Kidney (tissue), 14 donors: ENCODE results near the gene CDX1. TPM values are rescaled to one million over a fixed set of nuclear protein-coding genes. Genes with fewer than 3 reads are reported as not detected.

Source experiments
- DNase-seq, 5 donors: peaks; one replicate each; pipeline ENCODE4 v3.0.0-alpha.2; 2013 to 2020
- FAIRE-seq: peaks from 2 replicates; lab custom pipeline; 2012; peaks lifted over from hg19 to GRCh38; lab: Jason Lieb, UNC
- H3K27ac ChIP-seq, 2 donors: one replicate each; pipeline ENCODE4 v1.7.0; 2013; ENCODE audit warnings: low read depth in 2 of 2, low read length in 2 of 2, inconsistent platforms in 1 of 2
- H3K27me3 ChIP-seq: one replicate; pipeline ENCODE4 v1.7.1; 2013; ENCODE audit warnings: low read length, inconsistent platforms; ENCODE audit not compliant: control insufficient read depth, insufficient read depth
- H3K36me3 ChIP-seq, 3 donors: one replicate each; pipeline versions ENCODE4 v1.7.0 to v1.7.1; 2013; ENCODE audit warnings: low read length in 3 of 3, control low read depth in 1 of 3, inconsistent platforms in 1 of 3; ENCODE audit not compliant: insufficient read depth in 3 of 3, control insufficient read depth in 2 of 3
- H3K4me1 ChIP-seq, 3 donors: one replicate each; pipeline versions ENCODE4 v1.7.0 to v1.7.1; 2013; ENCODE audit warnings: low read length in 3 of 3, inconsistent platforms in 1 of 3, low read depth in 1 of 3; ENCODE audit not compliant: control insufficient read depth in 2 of 3, insufficient read depth in 2 of 3
- H3K4me3 ChIP-seq, 3 donors: one replicate each; pipeline versions ENCODE4 v1.7.0 to v1.8.1; 2013; ENCODE audit warnings: low read length in 3 of 3, control low read depth in 1 of 3, inconsistent platforms in 1 of 3
- H3K9ac ChIP-seq, 3 donors: one replicate each; pipeline versions ENCODE4 v1.7.0 to v1.7.1; 2013; ENCODE audit warnings: low read length in 3 of 3, control low read depth in 1 of 3, inconsistent platforms in 1 of 3
- H3K9me3 ChIP-seq, 3 donors: one replicate each; pipeline versions ENCODE4 v1.7.0 to v1.7.1; 2013; ENCODE audit warnings: low read length in 3 of 3, control low read depth in 1 of 3, inconsistent platforms in 1 of 3; ENCODE audit not compliant: control insufficient read depth in 2 of 3, insufficient read depth in 1 of 3
- CTCF ChIP-seq: IDR thresholded peaks from 3 replicates; pipeline ENCODE4 v1.5.1; 2012; ENCODE audit warnings: mild to moderate bottlenecking, moderate library complexity, borderline replicate concordance; ENCODE audit not compliant: insufficient read depth; ENCODE audit errors: extremely low read depth
- intact Hi-C: fragments of 100-400 bp; cut with DNase I; formaldehyde crosslinking; loops from one replicate; pipeline ENCODE4 v1.11.1; 2022
- polyA plus RNA-seq: library from polyadenylated mRNA; stranded (reverse); fragments of 350-450 nt; fragmentation: Illumina TruSeq; extraction: RNeasy Lipid Tissue Mini Kit (QIAGEN cat#74804); gene quantifications from one replicate; pipeline ENCODE4 v1.2.3, GENCODE V29; 2014; ENCODE audit warnings: low read depth, low replicate concordance; ENCODE audit not compliant: insufficient read depth
- total RNA-seq: library from RNA; stranded (reverse); fragmentation: NEBNext Ultra II Directional; extraction: Animal tissue kit (Norgen Biotek cat#: 25700); gene quantifications from one replicate; pipeline ENCODE4 v1.2.1, GENCODE V29; 2021
- donor health status: control.
- donor health status: control.
- donor health status: control.
- donor health status: control.
- donor health status: control.
- donor health status: DM: yes; HTN: yes; CAD: no.
- donor health status: Normal renal cell carcinoma (clear cell type).

CDX1 gene
- total and polyA plus RNA-seq, 2 donors from 2014 or later = 0.39 TPM; not detected in 1

- Histone ChIP-seq H3K4me3 (no peak overlapping the region), H3K36me3 (peaks cover 0 to 6% (median 4%) of the 10 kb centered on the region in 3 donors), H3K9ac (peak overlapping the region in 1 of 3 donors; percentile 34), H3K27ac (peak overlapping the region in 1 of 2 donors; percentile 20), H3K9me3 (no peaks in the 10 kb centered on the region), H3K27me3 (no peaks in the 10 kb centered on the region), H3K4me1 (peaks cover 19 to 34% (median 24%) of the 10 kb centered on the region in 3 donors)
- FAIRE-seq (no peak), DNase-seq (no peak)
- intact Hi-C loops = no loop called here
- TF ChIP-seq CTCF = no peak
Measured at GRCh38 chr5:150135557-150136304, 30.8 kb upstream of the CDX1 start.

GRCh38 chr5:150136305-150137167 lies 30.0 kb upstream of the CDX1 start:
- no peaks in the 10 kb centered on the region for H3K9me3 ChIP-seq
- no peaks in the 10 kb centered on the region for H3K27me3 ChIP-seq
- FAIRE-seq (no peak), DNase-seq (peak in 1 of 5 donors; percentile 66)
- intact Hi-C loops = no loop called here
- H3K36me3 ChIP-seq = peaks cover 0 to 6% (median 4%) of the 10 kb centered on the region in 3 donors
- peak overlapping the region; percentile 69 to 78 for H3K27ac ChIP-seq
- no peak overlapping the region for H3K4me3 ChIP-seq
- H3K9ac ChIP-seq = peak overlapping the region in 1 of 3 donors; percentile 34
- no peak for TF ChIP-seq CTCF
- peaks cover 23 to 41% (median 27%) of the 10 kb centered on the region in 3 donors for H3K4me1 ChIP-seq

- peak overlapping the region; percentile 69 to 78 for H3K27ac ChIP-seq
- intact Hi-C loops = no loop called here
- H3K36me3 ChIP-seq = peaks cover 0 to 6% (median 4%) of the 10 kb centered on the region in 3 donors
- no peak for TF ChIP-seq CTCF
- no peaks in the 10 kb centered on the region for H3K27me3 ChIP-seq
- no peak overlapping the region for H3K9ac ChIP-seq
- H3K4me3 ChIP-seq = no peak overlapping the region
- DNase-seq = peak in 4 of 5 donors; percentile 61 to 84 (median 72)
- H3K4me1 ChIP-seq = peaks cover 23 to 49% (median 35%) of the 10 kb centered on the region in 3 donors
- FAIRE-seq = no peak
- H3K9me3 ChIP-seq = no peaks in the 10 kb centered on the region
Measured at GRCh38 chr5:150137168-150137957, 29.2 kb upstream of the CDX1 start.
